ENCODE measurements around the gene TSGA10IP.

DNA sequence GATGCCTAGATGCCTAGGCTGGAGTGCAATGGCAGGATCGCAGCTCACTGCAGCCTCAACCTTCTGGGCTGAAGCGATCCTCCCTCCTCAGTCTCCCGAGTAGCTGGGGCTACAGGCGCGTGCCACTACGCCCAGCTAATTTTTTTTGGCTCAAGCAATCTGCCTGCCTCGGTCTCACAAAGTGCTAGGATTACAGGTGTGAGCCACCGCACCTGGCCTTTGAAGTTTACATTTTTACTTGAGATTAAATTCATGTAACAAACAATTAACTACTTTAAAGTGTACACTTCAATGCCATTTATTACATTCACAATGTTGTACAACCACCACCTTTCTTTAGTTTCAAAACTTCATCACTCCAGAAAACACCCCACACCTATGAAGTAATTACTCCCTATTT is 41.6 kb upstream of the TSGA10IP start:
- TF ChIP-seq, protein P1, sequence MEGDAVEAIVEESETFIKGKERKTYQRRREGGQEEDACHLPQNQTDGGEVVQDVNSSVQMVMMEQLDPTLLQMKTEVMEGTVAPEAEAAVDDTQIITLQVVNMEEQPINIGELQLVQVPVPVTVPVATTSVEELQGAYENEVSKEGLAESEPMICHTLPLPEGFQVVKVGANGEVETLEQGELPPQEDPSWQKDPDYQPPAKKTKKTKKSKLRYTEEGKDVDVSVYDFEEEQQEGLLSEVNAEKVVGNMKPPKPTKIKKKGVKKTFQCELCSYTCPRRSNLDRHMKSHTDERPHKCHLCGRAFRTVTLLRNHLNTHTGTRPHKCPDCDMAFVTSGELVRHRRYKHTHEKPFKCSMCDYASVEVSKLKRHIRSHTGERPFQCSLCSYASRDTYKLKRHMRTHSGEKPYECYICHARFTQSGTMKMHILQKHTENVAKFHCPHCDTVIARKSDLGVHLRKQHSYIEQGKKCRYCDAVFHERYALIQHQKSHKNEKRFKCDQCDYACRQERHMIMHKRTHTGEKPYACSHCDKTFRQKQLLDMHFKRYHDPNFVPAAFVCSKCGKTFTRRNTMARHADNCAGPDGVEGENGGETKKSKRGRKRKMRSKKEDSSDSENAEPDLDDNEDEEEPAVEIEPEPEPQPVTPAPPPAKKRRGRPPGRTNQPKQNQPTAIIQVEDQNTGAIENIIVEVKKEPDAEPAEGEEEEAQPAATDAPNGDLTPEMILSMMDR (IDR thresholded peaks at IDR 0.05; ENCODE audit: insufficient read depth, low read depth, low read length) = no peak
- no peak for TF ChIP-seq EZH2 (IDR thresholded peaks at IDR 0.05; ENCODE audit: insufficient read depth, low read length)

Data from astrocyte (in vitro differentiated cells and primary cell).